Measurements from ENCODE around the gene NSG1. TPM values are rescaled to one million over a fixed set of nuclear protein-coding genes. Genes with fewer than 3 reads are reported as not detected.
"Not testable (repeated sequence)": the region's sequence is repeated elsewhere in the genome, so short reads cannot be mapped to it uniquely, and the experiment has no call there.

Gene NSG1
- total RNA-seq, 1 donor from 2014 or later: 2.4 TPM

DNA sequence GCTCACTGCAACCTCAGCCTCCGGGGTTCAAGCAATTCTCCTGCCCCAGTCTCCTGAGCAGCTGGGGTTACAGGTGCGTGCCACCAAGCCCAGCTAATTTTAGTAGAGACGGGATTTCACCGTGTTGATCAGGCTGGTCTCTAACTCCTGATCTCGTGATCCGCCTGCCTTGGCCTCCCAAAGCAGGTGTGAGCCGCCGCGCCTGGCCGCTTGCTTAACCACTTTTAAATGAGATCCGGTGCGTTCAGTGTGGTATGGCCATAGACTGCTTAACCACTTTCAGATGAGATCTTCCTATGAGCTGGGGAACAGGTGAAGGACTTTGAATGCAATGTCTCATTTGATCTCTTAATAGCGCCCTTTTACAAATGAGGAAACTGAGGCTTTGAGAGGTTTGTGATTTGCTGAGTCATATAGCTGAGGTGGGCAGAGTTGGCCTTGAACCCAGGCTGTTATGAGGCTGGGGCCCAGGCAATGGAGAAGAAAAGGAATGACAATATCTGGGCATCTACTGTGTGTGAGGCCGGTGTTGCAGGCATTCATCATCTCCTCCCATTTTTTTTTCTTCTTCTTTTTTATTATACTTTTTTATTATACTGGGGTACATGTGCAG, 41.9 kb upstream of the NSG1 start:
- no peak for DNase-seq (ENCODE audit: low read depth)
- no peak for FAIRE-seq
- no peak overlapping the region for H3K4me3 ChIP-seq (ENCODE audit: low read depth, low read length)
- H3K27me3 ChIP-seq (ENCODE audit: control insufficient read depth, insufficient read depth, low read length): peaks cover 1% of the 10 kb centered on the region
- H3K36me3 ChIP-seq (ENCODE audit: control insufficient read depth, insufficient read depth, low read length): no peaks in the 10 kb centered on the region
- TF ChIP-seq, protein P1, sequence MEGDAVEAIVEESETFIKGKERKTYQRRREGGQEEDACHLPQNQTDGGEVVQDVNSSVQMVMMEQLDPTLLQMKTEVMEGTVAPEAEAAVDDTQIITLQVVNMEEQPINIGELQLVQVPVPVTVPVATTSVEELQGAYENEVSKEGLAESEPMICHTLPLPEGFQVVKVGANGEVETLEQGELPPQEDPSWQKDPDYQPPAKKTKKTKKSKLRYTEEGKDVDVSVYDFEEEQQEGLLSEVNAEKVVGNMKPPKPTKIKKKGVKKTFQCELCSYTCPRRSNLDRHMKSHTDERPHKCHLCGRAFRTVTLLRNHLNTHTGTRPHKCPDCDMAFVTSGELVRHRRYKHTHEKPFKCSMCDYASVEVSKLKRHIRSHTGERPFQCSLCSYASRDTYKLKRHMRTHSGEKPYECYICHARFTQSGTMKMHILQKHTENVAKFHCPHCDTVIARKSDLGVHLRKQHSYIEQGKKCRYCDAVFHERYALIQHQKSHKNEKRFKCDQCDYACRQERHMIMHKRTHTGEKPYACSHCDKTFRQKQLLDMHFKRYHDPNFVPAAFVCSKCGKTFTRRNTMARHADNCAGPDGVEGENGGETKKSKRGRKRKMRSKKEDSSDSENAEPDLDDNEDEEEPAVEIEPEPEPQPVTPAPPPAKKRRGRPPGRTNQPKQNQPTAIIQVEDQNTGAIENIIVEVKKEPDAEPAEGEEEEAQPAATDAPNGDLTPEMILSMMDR (IDR thresholded peaks at IDR 0.05; ENCODE audit: insufficient read depth, low read length, severe bottlenecking): no peak

DNA sequence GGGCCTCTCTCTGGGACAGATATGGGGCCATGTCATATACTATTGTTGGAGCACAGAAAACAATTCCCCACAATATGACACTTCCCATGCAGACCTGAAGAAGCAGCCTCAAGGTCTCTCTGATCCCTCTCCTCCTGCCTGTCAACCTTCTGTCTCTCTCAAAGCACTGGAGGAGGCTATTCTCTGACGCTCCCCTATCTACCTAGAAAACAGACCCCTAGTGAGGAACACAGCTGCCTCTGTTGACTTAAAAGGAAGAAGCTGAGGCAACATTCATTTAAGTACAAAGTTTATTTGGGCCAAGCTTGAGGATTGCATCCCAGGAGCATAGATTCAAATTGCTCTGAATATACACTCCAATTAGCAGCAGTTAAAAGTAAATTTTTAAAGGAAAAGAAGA, 39.3 kb upstream of the NSG1 start:
- TF ChIP-seq, protein P1 (IDR thresholded peaks at IDR 0.05; ENCODE audit: insufficient read depth, low read length, severe bottlenecking): no peak
- no peaks in the 10 kb centered on the region for H3K27me3 ChIP-seq (ENCODE audit: control insufficient read depth, insufficient read depth, low read length)
- DNase-seq (ENCODE audit: low read depth): no peak
- H3K36me3 ChIP-seq (ENCODE audit: control insufficient read depth, insufficient read depth, low read length): no peaks in the 10 kb centered on the region
- no peak overlapping the region for H3K4me3 ChIP-seq (ENCODE audit: low read depth, low read length)
- no peak for FAIRE-seq

DNA sequence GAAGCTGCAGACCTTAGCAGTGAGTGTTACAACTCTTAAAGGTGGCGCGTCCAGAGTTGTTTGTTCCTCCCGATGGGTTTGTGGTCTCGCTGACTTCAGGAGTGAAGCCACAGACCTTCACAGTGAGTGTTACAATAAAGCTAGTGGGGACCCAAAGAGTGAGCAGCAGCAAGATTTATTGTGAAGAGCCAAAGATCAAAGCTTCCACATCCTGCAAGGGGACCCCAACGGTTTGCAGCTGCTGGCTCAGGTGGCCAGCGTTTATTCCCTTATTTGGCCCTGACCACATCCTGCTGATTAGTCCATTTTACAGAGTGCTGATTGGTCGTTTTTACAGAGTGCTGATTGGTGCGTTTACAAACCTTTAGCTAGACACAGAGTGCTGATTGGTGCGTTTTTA, 38.3 kb upstream of the NSG1 start:
- DNase-seq (ENCODE audit: low read depth); H3K4me3 ChIP-seq (ENCODE audit: low read depth, low read length); H3K27me3 ChIP-seq (ENCODE audit: control insufficient read depth, insufficient read depth, low read length); H3K36me3 ChIP-seq (ENCODE audit: control insufficient read depth, insufficient read depth, low read length); FAIRE-seq: not testable (repeated sequence)

DNA sequence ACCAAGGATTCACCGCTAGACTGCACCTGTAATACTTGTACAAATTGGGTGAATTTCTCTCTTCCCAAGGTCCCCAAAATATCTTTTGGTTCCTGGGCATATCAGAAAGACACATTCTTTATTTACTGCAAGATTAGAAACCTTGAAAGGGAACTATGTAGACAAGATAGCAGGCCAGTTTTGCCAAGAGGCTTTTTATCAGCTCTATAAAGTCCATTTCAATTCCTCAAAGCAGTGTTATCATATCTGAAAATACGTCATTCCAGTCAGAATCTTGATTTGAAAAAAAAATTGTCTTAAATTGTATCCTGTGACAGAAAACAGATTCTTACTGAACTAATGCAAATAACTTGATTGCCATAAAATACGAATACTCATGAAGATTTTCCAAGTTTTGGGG, 37.0 kb upstream of the NSG1 start:
- DNase-seq (ENCODE audit: low read depth) (no peak), FAIRE-seq (no peak)
- no peaks in the 10 kb centered on the region for H3K27me3 ChIP-seq (ENCODE audit: control insufficient read depth, insufficient read depth, low read length)
- H3K36me3 ChIP-seq (ENCODE audit: control insufficient read depth, insufficient read depth, low read length): no peaks in the 10 kb centered on the region
- TF ChIP-seq, protein P1 (IDR thresholded peaks at IDR 0.05; ENCODE audit: insufficient read depth, low read length, severe bottlenecking): no peak
- no peak overlapping the region for H3K4me3 ChIP-seq (ENCODE audit: low read depth, low read length)

DNA sequence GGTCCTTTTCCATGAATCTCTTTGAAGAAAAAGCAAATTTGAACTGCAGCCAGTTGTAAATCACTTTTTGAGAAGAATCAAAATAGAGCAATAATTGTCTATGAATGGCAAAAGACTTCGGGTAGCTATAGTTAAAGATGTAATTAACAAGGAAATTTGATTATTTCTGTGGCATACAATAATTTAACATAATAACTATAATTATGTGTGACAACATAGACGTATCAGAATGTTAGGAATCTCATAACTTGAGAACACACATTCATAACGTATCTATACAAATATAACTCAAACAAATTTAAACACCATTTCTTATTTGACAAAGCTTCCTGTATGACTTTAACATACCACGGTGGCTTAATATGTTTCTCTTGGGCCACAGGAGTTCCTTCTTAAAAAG, 36.0 kb upstream of the NSG1 start:
- FAIRE-seq (no peak), DNase-seq (ENCODE audit: low read depth) (no peak)
- Histone ChIP-seq H3K4me3 (ENCODE audit: low read depth, low read length) (no peak overlapping the region), H3K36me3 (ENCODE audit: control insufficient read depth, insufficient read depth, low read length) (no peaks in the 10 kb centered on the region), H3K27me3 (ENCODE audit: control insufficient read depth, insufficient read depth, low read length) (no peaks in the 10 kb centered on the region)
- TF ChIP-seq, protein P1 (IDR thresholded peaks at IDR 0.05; ENCODE audit: insufficient read depth, low read length, severe bottlenecking): no peak

DNA sequence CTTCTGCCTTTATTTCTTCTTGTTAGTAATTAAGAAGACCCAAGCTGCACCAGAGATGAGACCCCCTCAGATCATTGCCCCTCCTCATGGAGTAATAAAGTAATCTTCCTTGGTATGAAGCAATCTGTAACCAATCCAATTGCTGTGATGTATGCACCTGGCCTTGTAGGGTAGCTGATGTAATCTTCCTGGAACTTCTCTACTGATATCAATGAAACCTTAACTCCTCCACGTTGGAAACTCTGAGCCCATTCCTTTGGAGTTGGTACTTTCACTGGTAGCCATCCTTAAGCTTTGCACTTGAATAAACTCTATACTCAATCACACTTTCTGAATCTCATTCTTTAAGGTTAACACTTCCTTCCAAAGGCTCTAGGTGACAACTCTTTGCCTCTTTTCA, 31.6 kb upstream of the NSG1 start:
- H3K27me3 ChIP-seq (ENCODE audit: control insufficient read depth, insufficient read depth, low read length): no peaks in the 10 kb centered on the region
- no peaks in the 10 kb centered on the region for H3K36me3 ChIP-seq (ENCODE audit: control insufficient read depth, insufficient read depth, low read length)
- H3K4me3 ChIP-seq (ENCODE audit: low read depth, low read length): no peak overlapping the region
- no peak for FAIRE-seq
- TF ChIP-seq, protein P1 (IDR thresholded peaks at IDR 0.05; ENCODE audit: insufficient read depth, low read length, severe bottlenecking): no peak
- no peak for DNase-seq (ENCODE audit: low read depth)
